GM18951 (cell line): ENCODE results near the gene APOB.

Source experiments
- POLR2A ChIP-seq: IDR thresholded peaks from 4 replicates; pipeline ENCODE4 v1.6.1; 2011; ENCODE audit warnings: mild to moderate bottlenecking; ENCODE audit not compliant: insufficient read length, insufficient read depth; ENCODE audit errors: extremely low read depth
- in situ Hi-C: fragments of 300-500 bp; cut with MboI; formaldehyde crosslinking; loops from one replicate; pipeline ENCODE4 v1.12.0; 2022; ENCODE audit warnings: low sequenced_read_pairs, mixed read lengths, inconsistent platforms; ENCODE audit not compliant: unreplicated experiment

Gene APOB

DNA sequence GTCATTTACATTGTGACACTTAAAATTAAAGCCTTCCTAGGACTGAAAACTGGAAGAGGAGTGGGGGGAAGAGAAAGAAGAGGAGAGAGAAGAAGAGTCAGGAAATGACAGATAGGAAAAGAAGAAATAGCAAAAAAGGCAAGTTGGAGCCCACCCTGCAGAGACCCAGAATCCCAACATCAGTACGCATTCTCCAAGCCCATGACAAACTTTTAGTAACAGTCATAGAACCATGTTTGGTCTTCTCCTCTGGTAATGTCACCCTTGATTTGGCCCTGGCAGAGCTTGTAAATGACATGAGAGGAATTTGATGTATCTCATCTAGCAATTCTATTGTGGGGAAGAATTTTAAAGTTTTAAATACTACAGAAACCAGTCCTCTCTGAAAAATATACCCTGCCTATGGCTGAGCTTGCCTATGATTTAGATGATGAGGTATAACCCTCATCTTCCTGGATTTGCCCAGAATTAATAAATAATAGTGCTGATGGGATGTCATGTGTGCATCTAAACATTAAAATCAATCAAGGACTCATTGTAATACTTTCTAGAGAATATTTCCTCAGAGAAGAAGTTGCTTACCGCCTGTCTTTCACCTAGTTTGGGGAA is 40.2 kb downstream of the APOB start:
- in situ Hi-C loops: no loop called here
- no peak for TF ChIP-seq POLR2A

DNA sequence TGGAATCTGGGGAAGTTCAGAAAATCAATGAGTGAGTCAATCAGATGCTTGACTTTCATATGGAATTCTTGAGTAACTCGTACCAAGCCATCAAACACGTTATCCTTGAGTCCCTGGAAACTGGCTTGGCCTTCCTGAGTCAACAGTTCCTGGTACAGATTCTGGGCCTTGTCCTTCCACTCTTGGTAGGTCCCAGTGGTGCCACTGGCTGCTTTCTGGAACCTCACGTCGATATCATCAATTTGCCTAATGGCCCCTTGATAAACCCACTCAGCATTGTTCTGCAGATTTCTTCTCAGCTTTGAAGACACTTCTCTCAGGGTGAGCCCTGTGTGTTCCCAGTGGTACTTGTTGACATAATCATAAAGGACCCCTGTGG is 41.1 kb downstream of the APOB start:
- TF ChIP-seq POLR2A: no peak
- in situ Hi-C loops: no loop called here

DNA sequence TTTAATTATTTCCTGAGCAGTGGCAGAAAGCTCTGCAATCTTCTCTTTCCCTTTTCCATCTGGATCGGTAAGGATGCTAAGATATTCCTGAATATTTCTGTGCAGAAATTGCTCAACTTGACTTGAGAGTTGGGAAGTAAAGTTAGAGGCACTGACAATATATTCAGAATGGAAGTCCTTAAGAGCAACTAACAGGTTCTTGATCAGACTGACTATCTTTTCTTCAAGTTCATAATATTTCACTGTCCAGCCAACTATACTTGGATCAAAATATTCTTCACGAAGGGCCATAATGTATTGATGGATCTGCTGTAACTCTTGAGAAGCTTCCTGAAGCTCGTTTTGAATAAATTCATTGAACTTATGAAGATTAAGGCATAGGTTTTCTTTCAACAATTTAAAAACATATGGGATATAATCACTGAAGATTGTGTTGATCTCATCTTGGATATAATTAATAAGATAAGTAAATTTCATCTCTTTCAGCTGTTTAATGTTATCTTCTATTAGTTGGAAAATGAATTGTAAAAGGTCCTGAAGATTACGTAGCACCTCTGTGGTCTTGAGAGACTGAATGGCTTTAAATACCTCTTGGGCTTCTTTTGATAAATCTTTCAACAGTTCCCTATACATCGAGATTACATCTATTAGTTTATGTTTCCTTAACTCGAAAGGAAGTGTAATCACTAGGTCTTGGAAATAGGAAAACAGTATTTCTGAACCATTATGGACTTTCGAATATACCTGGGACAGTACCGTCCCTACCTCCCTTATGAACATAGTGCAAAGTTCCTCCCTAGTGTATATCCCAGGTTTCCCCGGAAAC is 41.7 kb downstream of the APOB start:
- in situ Hi-C loops: no loop called here
- no peak for TF ChIP-seq POLR2A

DNA sequence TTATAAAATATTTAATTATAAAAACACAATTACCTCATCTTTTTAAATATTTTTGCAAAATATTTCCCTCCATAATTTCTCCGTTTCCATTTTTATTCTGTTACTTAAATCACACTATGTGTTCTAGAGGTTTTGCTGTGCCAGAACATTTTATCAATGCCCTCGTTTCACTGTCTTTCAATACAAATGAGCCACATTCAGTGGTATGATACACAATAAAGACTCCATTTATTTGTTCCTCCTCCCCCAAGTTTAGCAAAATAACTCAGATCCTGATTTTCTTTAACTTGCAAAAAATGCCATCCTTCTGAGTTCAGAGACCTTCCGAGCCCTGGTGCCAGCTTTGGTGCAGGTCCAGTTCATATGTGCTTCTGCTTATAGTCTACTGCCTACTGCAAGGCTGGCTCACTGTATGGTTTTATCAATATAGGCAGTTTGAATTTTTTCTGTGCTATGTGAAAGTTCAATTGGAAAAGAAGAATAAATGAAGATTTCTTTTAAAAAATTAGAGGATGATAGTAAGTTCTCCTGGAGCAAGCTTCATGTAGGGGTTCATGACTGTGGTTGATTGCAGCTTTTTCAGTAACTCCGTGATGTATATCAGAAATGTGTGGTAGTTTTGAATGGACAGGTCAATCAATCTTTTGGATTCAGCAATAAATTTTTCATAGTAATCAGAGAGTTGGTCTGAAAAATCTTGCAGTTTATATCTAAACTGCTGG is 42.5 kb downstream of the APOB start:
- TF ChIP-seq POLR2A: no peak
- in situ Hi-C loops: no loop called here

DNA sequence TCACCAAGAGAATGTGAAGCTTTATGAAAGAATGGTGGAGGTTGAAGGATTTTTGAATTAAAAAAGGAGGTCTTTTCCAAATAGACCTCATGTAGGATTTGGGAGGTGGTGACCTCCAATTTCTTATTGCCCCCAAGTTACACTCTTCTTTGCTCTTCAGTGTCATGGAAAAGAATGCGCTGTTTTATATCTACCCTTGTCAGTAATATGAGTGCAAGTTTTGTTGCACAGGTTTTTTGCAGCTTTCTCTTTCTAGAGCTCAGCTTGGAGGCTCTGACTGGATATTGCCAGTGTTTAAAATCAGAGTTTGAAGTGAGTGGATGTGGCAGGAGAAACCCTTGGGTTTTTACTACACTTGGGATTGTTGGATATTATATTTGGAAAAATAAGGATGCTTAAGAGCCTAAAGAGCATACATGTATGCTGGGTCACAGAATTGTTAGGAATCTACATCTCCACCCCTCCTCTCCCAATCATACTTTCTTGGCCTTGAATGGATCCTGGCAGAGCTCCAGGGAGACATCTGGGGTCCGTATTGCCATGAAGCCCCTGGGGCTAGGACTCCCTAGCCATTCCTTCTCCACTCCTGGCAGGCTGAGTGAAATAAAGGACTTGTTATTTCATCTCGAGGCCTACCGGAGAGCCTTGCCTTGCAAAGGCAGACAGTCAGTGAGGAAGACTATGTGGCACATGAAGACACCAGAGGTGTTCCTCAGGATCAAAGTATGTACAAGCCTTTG is 43.8 kb downstream of the APOB start:
- in situ Hi-C loops: no loop called here
- TF ChIP-seq POLR2A: no peak

DNA sequence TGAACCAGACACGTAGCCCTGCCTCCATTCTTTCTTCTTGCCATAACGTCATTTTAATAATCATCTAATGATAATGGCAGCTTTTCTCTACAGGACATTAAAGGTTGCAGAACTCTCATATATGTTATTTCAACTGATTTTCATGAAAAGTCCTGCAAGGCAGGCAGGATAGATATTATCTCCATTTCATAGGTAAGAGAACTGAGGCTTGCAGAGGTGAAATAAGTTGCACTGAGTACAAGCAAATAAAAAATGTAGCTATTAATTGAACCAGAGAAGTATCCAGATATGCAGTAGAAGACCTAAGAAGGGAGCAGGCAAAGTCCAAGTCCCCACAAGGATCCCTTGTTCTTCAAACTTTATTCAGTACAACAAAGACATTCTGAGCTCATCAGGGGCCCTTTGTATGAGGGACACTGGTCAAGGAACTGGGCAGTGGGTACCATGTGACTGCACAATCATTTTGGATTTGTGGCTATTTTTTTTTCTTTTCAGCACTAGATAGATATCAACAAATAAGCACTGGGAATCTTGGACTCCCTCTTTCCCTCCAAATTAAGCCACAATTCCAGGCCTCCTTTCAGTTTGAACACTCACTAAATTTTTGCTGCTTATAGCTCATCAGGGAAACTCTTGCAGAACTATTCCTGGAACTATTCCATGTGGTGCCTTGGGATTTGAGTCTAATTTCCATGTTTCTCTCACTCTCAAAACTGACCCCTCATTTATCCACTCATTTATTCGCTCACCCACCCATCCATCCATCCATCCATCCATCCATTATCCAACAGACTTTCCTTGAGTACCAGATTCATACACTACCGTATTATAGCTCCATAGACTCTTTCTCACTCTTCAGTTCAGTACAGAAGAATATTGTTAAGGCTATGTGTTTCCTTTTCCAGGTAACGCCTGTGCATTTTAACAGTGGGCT is 44.6 kb downstream of the APOB start:
- in situ Hi-C loops: no loop called here
- TF ChIP-seq POLR2A: no peak

DNA sequence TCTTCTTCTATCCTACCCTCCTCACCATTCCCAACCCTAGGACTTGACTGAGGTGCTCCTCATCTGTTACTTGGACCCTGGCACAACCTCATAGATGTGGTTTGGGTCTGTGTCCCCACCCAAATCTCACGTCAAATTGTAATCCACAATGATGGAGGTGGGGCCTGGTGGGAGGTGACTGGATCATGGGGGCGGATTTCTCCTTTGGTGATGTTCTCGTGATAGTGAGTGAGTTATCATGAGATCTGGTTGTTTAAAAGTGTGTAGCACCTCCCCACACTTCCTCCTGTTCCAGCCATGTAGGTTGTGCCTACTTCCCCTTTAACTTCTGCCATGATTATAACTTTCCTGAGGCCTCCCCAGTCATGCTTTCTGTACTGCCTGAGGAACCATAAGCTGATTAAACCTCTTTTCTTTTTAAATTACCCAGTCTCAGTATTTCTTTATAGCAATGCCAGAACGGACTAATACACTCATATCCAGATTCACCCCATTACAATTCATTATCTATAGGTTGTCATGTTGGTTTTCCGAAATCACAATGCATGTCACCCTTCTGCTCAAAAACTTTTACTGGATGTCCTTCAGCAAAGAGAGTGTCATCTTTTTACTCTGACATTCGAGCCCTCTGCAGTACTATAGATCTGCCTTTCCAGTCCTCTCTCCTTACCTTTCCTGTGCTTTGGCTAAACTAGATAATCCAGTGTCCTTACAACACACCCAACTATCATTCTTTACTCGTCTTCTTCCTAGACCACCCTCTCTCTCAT is 45.7 kb downstream of the APOB start:
- no peak for TF ChIP-seq POLR2A
- in situ Hi-C loops: no loop called here

DNA sequence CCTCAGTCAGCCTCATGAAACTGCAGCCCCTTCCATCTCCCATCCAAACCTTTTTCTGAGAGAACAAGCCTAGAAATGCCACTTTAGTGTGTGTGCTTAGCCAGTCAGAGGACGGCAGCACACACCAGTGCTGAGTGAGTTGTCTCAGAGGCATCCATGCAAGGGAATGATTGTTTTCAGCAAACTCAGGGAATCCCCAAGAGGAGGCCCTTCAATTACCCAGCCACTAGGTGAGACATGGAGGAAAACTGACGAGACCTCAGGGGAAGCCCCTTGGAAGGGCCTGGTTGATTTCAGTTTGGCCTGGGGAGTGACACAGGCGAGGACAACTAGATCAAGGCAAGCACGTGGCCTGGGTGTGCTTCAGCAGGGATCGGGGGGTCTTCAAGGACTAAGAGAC is 49.7 kb downstream of the APOB start:
- TF ChIP-seq POLR2A: no peak

DNA sequence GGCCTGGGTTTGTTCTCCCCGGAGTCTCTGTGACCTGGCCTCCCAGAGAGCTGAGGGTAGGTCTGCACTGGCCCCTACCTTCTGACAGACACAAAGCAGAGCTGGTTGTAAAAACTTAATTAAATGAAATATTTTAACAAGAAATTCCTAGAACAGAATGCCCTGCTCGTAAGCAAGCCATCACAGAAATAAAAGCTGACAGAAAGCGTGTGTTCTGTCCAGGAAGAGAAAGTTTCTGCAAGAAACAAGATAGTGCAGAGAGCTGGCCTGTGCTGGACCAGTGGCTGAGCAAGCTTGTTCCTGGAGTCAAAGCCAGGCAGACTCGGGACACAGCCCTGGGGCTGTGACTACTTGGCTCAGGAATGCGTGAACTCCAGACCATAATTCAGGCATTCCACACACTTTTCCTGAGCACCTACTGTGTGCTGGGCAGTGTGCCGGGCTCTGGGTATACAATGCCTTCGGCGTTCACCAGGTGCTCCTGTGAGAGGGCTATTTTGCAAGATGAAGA is 51.6 kb downstream of the APOB start:
- in situ Hi-C loops: no loop called here
- TF ChIP-seq POLR2A: no peak

More for the DNA sequence above, 49.7 kb downstream of the APOB start:
- in situ Hi-C loops: no loop called here

DNA sequence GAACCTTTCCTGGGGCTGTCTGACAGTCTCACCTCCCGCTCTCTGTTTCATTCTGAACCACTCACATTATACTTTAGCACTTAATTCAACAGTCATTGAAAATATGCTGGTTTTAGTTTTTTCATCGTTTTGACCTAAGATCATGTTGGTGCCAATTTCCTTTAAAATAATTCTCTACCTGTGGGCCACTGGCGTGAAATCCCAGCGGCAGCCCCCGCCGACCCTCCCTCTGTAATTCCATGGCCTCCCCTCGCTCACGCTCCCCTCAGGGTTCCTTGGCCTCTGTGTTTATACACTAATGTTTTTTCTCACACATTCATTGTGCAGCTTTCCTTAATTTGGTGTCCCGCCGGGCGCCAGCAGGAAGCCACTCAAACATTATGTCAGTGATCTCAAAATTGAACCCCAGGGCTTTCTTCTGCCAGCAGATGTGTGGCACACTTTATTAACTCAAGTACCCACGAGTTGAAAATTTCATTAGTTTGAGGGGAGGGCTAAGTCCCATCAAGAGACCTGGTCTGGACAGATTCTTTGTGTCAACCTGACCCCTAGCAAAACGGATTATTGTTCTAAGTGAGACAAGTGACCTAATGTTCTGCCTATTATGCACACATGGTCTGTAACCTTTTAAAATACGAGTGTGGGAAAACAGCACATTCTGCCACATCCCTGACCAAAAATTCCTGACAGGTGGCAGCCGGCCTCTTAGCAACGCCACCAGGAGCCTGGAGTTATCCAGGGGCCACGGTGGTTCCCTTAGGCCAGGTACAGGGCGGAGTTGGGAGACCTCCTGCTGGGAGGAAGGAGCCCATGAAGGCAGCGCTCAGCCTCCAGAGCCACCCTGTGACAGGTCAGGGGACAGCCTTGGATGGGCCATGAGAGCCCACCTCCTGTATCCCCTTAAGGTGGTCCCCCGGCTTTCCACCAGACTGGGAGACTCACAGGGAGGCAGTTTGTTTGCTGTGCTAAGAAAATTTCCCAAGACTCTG is 53.1 kb downstream of the APOB start:
- TF ChIP-seq POLR2A: no peak
- in situ Hi-C loops: no loop called here
